NOMO-1 (cell line): ENCODE measurements around the gene FBXO48.

Experiments
- DNase-seq, 2 experiments: peaks; one replicate each; lab custom pipeline; 2025; ENCODE audit not compliant: unreplicated experiment in 2 of 2; lab: John Stamatoyannopoulos, UW

Gene FBXO48

GRCh38 chr2:68438455-68439303 is 28.4 kb downstream of the FBXO48 start:
- DNase-seq, result peak; percentile 46 to 76

DNA sequence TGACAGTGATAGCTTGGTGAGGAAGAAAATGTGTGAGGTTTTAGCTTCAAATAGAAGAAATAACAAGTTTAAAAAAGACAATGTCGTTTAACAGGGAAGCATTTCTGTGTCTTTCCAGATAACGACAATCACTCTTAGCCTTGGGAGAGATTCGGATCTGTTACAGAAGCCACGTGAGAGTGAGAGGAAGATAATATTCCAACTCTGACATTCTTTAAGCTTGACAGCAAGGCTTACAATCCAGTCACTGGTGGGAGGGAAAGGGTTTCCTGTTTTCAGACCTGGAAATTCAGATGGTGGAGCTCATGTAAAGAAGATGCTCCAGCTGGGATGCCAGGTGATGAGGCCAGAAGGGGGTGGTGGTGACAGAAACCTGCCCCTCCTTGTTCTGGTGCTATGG is 30.8 kb downstream of the FBXO48 start:
- DNase-seq, result no peak

GRCh38 chr2:68435615-68436014 is 31.5 kb downstream of the FBXO48 start:
- no peak for DNase-seq

DNA sequence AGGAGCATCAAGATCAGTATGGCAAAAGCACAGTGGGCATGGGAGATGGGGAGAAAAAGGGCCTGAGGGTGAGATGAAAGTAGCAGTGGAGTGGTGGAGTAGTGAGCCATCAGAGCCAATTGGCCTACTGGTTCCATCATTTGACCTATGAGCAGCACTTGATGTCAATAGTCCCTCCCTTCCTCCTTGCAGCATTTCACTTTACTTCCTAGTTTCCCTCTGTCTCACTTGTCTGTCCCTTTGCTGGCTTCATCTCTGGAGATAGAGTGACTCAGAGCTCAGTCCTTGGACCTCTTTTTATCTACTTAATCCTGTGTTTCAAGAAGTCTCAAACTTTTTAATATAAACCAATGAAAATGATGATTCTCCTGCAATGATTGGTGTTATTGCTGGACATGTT is 32.1 kb downstream of the FBXO48 start:
- peak in 1 of 2 experiments; percentile 60 for DNase-seq

GRCh38 chr2:68432696-68433658 is 34.1 kb downstream of the FBXO48 start:
- DNase-seq, result no peak

- DNase-seq, result no peak
Observed at GRCh38 chr2:68431316-68431972, 35.6 kb downstream of the FBXO48 start.

DNA sequence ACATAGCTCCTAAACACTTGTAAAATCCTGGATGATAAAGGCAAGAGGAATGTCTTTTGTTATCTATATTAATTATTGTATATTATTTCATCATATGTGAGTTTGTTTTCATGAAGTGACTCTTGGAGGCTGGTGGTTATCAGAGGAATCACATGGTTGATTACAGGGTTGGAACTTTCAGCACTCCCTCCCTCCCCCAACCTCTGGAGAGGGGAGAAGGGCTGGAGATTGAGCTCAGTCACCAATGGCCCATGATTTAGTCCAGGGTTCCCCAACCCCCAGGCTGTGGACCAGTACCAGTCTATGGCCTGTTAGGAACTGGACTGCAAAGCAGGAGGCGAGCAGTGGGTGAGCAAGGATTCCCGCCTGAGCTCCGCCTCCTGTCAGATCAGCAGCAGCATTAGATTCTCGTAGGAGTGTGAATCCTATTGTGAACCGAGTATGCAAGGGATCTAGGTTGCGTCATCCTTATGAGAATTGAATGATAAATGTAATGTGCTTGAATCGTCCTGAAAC is 37.7 kb downstream of the FBXO48 start:
- DNase-seq, result no peak

DNA sequence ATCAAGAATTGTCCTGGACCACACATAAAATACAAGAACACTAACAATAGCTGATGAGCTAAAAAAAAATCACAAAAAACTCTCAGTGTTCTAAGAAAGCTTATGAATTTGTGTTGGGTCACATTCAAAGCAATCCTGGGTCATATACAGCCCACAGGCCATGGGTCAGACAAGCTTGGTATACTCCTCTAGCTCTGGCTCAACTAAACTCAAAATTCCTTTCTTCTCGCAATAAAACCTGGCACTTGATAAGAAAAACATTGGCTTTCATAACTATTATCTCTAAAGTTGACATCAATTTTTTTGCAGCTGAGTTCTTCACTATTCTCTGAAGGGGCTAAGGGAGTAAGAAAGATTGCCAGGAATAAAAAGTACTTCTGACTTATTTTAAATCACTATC is 38.3 kb downstream of the FBXO48 start:
- no peak for DNase-seq

DNA sequence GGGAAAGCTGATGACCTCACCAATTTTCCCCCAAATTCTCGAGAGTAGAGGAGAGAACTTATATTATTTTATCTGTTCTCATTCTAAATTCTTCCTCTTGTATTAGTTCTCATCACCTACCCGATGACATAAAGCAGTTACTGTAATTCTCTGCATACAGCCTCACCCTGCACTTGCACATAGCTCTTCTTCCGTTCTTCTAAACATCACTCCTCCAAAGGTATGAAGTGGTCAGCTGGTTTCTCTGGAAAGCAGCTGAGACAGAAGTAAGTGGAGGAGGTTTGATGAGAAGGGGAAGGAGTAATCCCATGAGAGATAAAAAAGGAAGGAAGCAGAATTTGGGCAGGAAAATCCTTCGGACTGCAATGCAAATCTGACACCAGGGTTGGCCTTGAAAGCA is 39.0 kb downstream of the FBXO48 start:
- DNase-seq, result peak in 1 of 2 experiments; percentile 22

- peak; percentile 79 to 87 for DNase-seq
Observed at GRCh38 chr2:68426848-68427579, 40.1 kb downstream of the FBXO48 start.

DNA sequence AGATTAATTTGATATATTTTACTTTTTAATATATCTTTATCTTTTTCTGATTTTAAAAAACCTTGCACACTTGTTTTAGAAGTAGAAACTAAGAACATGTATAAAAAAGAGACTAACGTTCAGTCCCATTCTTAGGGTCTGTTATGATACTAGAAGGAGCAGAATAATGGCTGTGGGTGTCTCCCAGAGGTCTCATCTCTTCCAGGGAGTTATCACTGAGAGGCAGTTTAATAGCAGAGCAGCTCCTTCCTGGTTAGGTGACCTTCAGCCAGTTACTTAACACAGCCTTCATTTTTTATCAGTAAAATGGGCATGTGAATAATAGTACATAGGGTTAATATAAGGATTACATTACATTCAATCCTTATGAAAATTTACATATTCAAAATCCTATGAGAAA is 40.6 kb downstream of the FBXO48 start:
- DNase-seq, result no peak

- no peak for DNase-seq
Observed at GRCh38 chr2:68425503-68425902, 41.6 kb downstream of the FBXO48 start.

DNA sequence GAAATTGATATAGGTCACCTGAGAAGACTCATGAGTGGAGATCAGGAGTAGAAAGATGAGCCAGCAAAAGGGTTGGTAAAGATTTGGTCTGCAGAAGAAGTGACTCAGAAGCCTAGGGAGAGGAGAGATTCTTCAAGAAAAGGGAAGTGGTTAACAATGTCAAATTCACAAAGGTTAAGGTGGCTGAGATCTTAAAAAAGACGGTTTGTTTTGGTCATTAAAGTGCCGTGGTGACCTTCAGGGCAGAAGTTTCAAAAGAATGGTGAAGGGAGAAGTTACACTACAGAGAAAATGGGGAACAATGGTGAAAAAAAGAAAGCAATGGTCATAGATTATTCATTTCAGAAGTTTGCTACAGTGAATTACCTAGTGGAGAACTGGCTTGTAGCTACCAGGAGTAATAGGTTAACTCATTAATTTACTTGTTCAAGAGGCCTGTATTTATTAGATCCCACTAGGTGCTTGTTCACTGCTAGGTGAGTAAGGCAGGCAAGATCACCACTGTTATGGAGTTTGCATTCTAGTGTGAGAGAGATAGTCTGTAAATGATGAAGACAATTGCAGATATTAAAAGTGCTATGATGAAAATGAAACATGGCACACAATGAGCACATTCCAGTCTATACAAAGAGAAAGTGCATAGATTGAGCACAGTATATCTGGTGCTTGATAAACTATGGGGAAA is 43.0 kb downstream of the FBXO48 start:
- DNase-seq, result peak; percentile 94 to 99

GRCh38 chr2:68420254-68420910 is 46.7 kb downstream of the FBXO48 start:
- peak; percentile 85 to 91 for DNase-seq

GRCh38 chr2:68418855-68419254 is 48.2 kb downstream of the FBXO48 start:
- no peak for DNase-seq

GRCh38 chr2:68418419-68418818 is 48.7 kb downstream of the FBXO48 start:
- no peak for DNase-seq

DNA sequence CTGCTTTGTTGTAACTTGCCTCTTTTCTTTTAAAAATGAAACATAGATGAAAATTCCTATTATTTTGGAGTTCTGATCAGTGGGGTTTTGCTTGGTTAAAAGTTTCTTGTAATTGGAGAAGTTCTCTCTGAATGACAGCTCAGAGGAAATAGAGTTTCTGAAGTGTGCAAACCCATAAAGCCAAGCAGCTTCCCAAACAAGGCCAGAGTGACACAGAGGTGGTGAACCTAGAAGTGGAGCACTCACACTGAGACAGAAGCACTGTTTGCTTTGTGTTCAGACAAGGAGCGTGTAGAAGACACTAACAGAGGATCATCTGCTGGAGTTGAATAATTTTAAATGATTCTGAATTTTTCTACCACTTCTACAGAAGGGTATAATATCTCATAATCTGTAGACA is 49.2 kb downstream of the FBXO48 start:
- peak in 1 of 2 experiments; percentile 22 for DNase-seq

GRCh38 chr2:68416081-68416675 is 50.9 kb downstream of the FBXO48 start:
- DNase-seq, result no peak

- DNase-seq, result no peak
Observed at GRCh38 chr2:68415521-68415920, 51.6 kb downstream of the FBXO48 start.
